Suprapubic skin (tissue), 4 donors: Measurements from ENCODE around the gene APOM. TPM values are rescaled to one million over a fixed set of nuclear protein-coding genes. Genes with fewer than 3 reads are reported as not detected.

Source experiments
- DNase-seq, 2 donors: peaks; one replicate each; pipeline ENCODE4 v3.0.0-alpha.2; 2019; ENCODE audit warnings: low spot score in 2 of 2
- H3K27ac ChIP-seq: fragments of 200-600 bp; sonication (generic); one replicate; pipeline ENCODE4 v1.5.1; 2019
- H3K27me3 ChIP-seq: fragments of 200-600 bp; sonication (generic); one replicate; pipeline ENCODE4 v1.5.1; 2019
- H3K36me3 ChIP-seq: fragments of 200-600 bp; sonication (generic); one replicate; pipeline ENCODE4 v1.5.1; 2019
- H3K4me1 ChIP-seq: fragments of 200-600 bp; sonication (generic); one replicate; pipeline ENCODE4 v1.5.1; 2019
- H3K4me3 ChIP-seq: fragments of 200-600 bp; sonication (generic); one replicate; pipeline ENCODE4 v1.5.1; 2019; ENCODE audit warnings: mild to moderate bottlenecking
- H3K9me3 ChIP-seq: fragments of 200-600 bp; sonication (generic); one replicate; pipeline ENCODE4 v1.5.1; 2019
- CTCF ChIP-seq, 2 donors: fragments of 200-600 bp in 1 of 2; fragments of 450-650 bp in 1 of 2; sonication (generic) in 1 of 2; IDR thresholded peaks; one replicate each; pipeline ENCODE4 v1.5.1; 2016 to 2019; ENCODE audit warnings: antibody characterized with exemption in 2 of 2, mild to moderate bottlenecking in 1 of 2, moderate library complexity in 1 of 2
- EP300 ChIP-seq: sonication (generic); formaldehyde crosslinking; IDR thresholded peaks from one replicate; pipeline ENCODE4 v1.6.1; 2017; ENCODE audit warnings: antibody characterized with exemption
- POLR2A ChIP-seq, 2 donors: fragments of 450-650 bp; IDR thresholded peaks; one replicate each; pipeline ENCODE4 v1.6.1; 2017; ENCODE audit warnings: antibody characterized with exemption in 2 of 2, mild to moderate bottlenecking in 2 of 2, moderate library complexity in 2 of 2
- POLR2AphosphoS5 ChIP-seq, 3 donors: sonication (generic); formaldehyde crosslinking; IDR thresholded peaks; one replicate each; pipeline ENCODE4 v1.6.1; 2017; ENCODE audit warnings: antibody characterized with exemption in 3 of 3
- WGBS: methylation state at CpG from one replicate; pipeline ENCODE4 v1.1.5; 2018; 5-methylcytosine and 5-hydroxymethylcytosine counted together
- total RNA-seq, 4 donors: library from RNA; depleted of rRNA; stranded (reverse); fragments of >200 nt; gene quantifications; one replicate each; pipeline ENCODE4 v1.1.0, GENCODE V29; 2016

Gene APOM
- total RNA-seq, 4 donors from 2014 or later, result 2.8 to 8.3 (median 6.1) TPM

DNA sequence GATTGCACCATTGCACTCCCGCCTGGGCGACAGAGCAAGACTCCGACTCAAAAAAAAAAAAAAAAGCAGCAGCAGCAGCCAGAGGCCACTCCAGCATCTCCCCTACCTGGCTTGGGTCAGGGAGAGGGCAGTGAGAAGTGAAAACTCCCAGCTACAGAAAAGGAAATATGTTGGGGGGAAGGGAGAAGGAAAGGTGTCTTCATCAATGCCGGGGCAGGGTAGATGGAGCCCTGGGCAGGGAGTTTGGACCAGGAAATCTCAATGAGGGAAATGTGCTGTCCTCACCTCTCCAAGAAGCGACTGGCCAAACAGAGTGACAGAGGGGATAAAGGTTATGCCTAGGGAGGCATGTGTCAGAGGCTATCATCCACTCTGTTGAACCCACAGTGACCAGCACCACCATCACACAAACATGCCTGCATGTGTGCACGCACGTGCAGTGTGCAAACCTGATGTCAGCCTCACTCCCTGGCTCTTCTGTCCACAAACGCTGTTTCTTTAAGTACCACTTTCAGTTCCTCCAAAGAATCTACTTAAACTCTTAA, 41.5 kb upstream of the APOM start:
- no peak overlapping the region for H3K27ac ChIP-seq

GRCh38 chr6:31614684-31615578, 40.8 kb upstream of the APOM start, which contains the start of gene AIF1:
AIF1 (plus strand) TSS chr6:31615234; CDS start chr6:31615330, 96 bp downstream.
- no peak within 1 kb of the TSS for H3K27ac ChIP-seq
- 68% methylated on average over 6 of the region's 6 CpGs for WGBS
- no peaks in the 10 kb centered on the region for H3K36me3 ChIP-seq
- H3K27me3 ChIP-seq, result no peaks in the 10 kb centered on the region
- no peak for DNase-seq
- peaks cover 4% of the 10 kb centered on the region for H3K4me1 ChIP-seq
- H3K4me3 ChIP-seq, result peak within 1 kb of the TSS; percentile 8
- TF ChIP-seq POLR2A (IDR thresholded peaks at IDR 0.05) (no peak), CTCF (IDR thresholded peaks at IDR 0.05) (no peak), EP300 (no peak), POLR2AphosphoS5 (IDR thresholded peaks at IDR 0.05) (no peak)
- no peaks in the 10 kb centered on the region for H3K9me3 ChIP-seq

More for the DNA sequence above, 41.5 kb upstream of the APOM start:
- no peak overlapping the region for H3K4me3 ChIP-seq
- no peaks in the 10 kb centered on the region for H3K27me3 ChIP-seq
- DNase-seq, result no peak
- 71% methylated on average over 8 of the region's 8 CpGs for WGBS
- no peaks in the 10 kb centered on the region for H3K36me3 ChIP-seq
- TF ChIP-seq CTCF (IDR thresholded peaks at IDR 0.05), result no peak
- TF ChIP-seq POLR2AphosphoS5 (IDR thresholded peaks at IDR 0.05), result no peak
- TF ChIP-seq POLR2A (IDR thresholded peaks at IDR 0.05), result no peak
- no peak for TF ChIP-seq EP300
- no peaks in the 10 kb centered on the region for H3K9me3 ChIP-seq
- no peaks in the 10 kb centered on the region for H3K4me1 ChIP-seq

DNA sequence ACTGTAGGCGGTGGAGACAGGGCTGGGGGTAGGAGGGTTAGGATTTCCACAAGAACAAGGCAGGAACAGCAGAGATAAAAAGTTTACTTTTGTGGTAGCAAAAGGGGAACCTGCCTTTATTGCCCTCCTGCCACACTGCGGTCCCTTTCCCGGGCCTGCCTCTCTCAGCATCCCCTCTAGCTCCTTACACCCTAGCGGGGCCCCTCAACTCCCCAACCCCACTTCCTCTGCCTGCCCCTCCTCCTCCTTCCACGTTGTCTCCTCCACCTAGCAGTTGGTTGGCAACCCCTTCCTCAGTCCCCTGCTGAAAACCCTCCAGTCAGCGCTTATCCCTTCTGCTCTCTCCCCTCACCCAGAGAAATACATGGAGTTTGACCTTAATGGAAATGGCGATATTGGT, 39.9 kb upstream of the APOM start:
- Histone ChIP-seq H3K4me1 (peaks cover 4% of the 10 kb centered on the region), H3K4me3 (peak overlapping the region; percentile 8), H3K27me3 (no peaks in the 10 kb centered on the region), H3K9me3 (no peaks in the 10 kb centered on the region), H3K27ac (no peak overlapping the region), H3K36me3 (no peaks in the 10 kb centered on the region)
- no peak for DNase-seq
- TF ChIP-seq POLR2A (IDR thresholded peaks at IDR 0.05), result no peak
- no peak for TF ChIP-seq CTCF (IDR thresholded peaks at IDR 0.05)
- TF ChIP-seq POLR2AphosphoS5 (IDR thresholded peaks at IDR 0.05), result no peak
- TF ChIP-seq EP300, result no peak
- WGBS, result 52% methylated on average over 7 of the region's 7 CpGs

- Histone ChIP-seq H3K36me3 (no peaks in the 10 kb centered on the region), H3K27me3 (no peaks in the 10 kb centered on the region), H3K27ac (no peak overlapping the region), H3K9me3 (no peaks in the 10 kb centered on the region), H3K4me1 (peaks cover 14% of the 10 kb centered on the region), H3K4me3 (no peak overlapping the region)
- TF ChIP-seq CTCF (IDR thresholded peaks at IDR 0.05) (no peak), POLR2A (IDR thresholded peaks at IDR 0.05) (no peak), POLR2AphosphoS5 (IDR thresholded peaks at IDR 0.05) (no peak), EP300 (no peak)
- 88% methylated on average over 2 of the region's 2 CpGs for WGBS
- no peak for DNase-seq
Observed at GRCh38 chr6:31617010-31617409, 38.7 kb upstream of the APOM start.
